ENCODE data around the gene STXBP1.

STXBP1 gene

DNA sequence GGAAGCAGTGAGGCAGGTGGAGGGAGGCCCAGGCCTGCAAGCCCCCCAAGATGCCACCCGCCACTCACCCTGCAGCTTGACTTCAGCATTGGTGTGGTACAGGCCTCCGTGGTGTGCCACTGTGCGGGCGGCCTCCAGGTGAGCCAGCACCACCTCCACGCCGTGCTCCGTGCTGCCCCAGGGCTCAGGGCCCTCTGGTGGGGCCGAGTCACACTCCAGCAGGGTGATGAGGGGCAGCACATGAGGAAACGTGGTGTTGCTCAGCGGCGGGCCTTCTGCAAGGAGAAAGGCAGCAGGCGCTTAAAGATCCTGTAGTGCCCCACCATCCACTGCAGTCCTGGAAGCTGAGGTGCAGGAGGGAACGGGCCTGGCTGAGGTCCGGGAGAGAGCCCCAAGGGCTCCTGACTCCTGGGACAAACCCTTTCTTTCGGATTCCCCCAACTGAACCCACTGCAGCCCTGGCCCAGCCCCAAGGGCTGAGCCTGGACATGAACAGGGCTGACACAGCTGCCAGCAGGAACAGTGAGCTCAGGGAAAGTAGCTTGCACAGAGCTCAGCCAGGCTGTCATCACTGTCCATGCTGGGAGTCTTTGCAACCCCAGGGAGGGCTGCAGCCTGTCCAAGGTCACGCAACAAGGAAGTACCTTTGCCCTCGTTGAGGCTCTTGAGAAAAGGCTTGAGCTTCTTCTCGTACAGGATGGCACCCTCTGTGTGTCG, 127.7 kb downstream of the STXBP1 start:
- Histone ChIP-seq H3K4me1 (ENCODE audit: control insufficient read depth, insufficient read depth, low read length) (no peaks in the 10 kb centered on the region), H3K9me3 (ENCODE audit: control insufficient read depth, insufficient read depth, low read depth, low read length) (no peaks in the 10 kb centered on the region), H3K27ac (ENCODE audit: extremely low read depth, low read depth, low read length) (no peak overlapping the region), H3K4me3 (ENCODE audit: low read depth, low read length) (no peak overlapping the region), H3K36me3 (ENCODE audit: control insufficient read depth in 2 of 2, insufficient read depth in 1 of 2, low read length in 2 of 2) (no peaks in the 10 kb centered on the region)
- ChIA-PET CTCF (interaction anchor here (0.6 to 2.4 kb wide), 13 partner anchors 24 to 184 kb away, joined by 3 to 8 read pairs (median 4); partner anchors contain the start of genes CDK9, PTRH1 and TTC16), POLR2A (interaction anchor here (0.9 to 1.2 kb wide), 5 partner anchors 11 to 61 kb away, joined by 3 to 4 read pairs (median 3); no protein-coding TSS in a partner anchor)
- TF ChIP-seq ZNF596 (tag by site-specific recombination; IDR thresholded peaks at IDR 0.05) (no peak), ZNF121 (tag by site-specific recombination; IDR thresholded peaks at IDR 0.05) (no peak), HOXC10 (CRISPR knock-in tag; IDR thresholded peaks at IDR 0.05) (no peak), ZNF133 (tag by site-specific recombination; IDR thresholded peaks at IDR 0.05) (no peak), ZNF654 (tag by site-specific recombination; IDR thresholded peaks at IDR 0.05; ENCODE audit: low read depth) (no peak), ZNF416 (tag by site-specific recombination; IDR thresholded peaks at IDR 0.05) (no peak), ZNF132 (tag by site-specific recombination; IDR thresholded peaks at IDR 0.05; ENCODE audit: borderline replicate concordance) (no peak), SP2 (tag by site-specific recombination; IDR thresholded peaks at IDR 0.05) (no peak), ZNF169 (tag by site-specific recombination; IDR thresholded peaks at IDR 0.05) (no peak), ZNF292 (tag by site-specific recombination; IDR thresholded peaks at IDR 0.05; ENCODE audit: borderline replicate concordance, low read depth) (no peak), TCF7L2 (IDR thresholded peaks at IDR 0.05; ENCODE audit: borderline replicate concordance, low read depth, low read length) (no peak), ZNF266 (tag by site-specific recombination; IDR thresholded peaks at IDR 0.05; ENCODE audit: low read depth) (no peak), ZNF510 (tag by site-specific recombination; IDR thresholded peaks at IDR 0.05; ENCODE audit: insufficient replicate concordance) (no peak), ZNF785 (tag by site-specific recombination; IDR thresholded peaks at IDR 0.05) (no peak), ZNF426 (tag by site-specific recombination; IDR thresholded peaks at IDR 0.05) (no peak)
- TF ChIP-seq, protein P1, sequence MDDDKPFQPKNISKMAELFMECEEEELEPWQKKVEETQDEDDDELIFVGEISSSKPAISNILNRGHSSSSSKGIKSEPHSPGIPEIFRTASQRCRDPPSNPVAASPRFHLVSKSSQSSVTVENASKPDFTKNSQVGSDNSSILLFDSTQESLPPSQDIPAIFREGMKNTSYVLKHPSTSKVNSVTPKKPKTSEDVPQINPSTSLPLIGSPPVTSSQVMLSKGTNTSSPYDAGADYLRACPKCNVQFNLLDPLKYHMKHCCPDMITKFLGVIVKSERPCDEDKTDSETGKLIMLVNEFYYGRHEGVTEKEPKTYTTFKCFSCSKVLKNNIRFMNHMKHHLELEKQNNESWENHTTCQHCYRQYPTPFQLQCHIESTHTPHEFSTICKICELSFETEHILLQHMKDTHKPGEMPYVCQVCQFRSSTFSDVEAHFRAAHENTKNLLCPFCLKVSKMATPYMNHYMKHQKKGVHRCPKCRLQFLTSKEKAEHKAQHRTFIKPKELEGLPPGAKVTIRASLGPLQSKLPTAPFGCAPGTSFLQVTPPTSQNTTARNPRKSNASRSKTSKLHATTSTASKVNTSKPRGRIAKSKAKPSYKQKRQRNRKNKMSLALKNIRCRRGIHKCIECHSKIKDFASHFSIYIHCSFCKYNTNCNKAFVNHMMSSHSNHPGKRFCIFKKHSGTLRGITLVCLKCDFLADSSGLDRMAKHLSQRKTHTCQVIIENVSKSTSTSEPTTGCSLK (tag by site-specific recombination; IDR thresholded peaks at IDR 0.05), result no peak
- TF ChIP-seq, protein P2, sequence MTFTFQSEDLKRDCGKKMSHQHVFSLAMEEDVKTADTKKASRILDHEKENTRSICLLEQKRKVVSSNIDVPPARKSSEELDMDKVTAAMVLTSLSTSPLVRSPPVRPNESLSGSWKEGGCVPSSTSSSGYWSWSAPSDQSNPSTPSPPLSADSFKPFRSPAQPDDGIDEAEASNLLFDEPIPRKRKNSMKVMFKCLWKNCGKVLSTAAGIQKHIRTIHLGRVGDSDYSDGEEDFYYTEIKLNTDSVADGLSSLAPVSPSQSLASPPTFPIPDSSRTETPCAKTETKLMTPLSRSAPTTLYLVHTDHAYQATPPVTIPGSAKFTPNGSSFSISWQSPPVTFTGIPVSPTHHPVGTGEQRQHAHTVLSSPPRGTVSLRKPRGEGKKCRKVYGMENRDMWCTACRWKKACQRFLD (tag by site-specific recombination; IDR thresholded peaks at IDR 0.05), result no peak
- TF ChIP-seq, protein P3, sequence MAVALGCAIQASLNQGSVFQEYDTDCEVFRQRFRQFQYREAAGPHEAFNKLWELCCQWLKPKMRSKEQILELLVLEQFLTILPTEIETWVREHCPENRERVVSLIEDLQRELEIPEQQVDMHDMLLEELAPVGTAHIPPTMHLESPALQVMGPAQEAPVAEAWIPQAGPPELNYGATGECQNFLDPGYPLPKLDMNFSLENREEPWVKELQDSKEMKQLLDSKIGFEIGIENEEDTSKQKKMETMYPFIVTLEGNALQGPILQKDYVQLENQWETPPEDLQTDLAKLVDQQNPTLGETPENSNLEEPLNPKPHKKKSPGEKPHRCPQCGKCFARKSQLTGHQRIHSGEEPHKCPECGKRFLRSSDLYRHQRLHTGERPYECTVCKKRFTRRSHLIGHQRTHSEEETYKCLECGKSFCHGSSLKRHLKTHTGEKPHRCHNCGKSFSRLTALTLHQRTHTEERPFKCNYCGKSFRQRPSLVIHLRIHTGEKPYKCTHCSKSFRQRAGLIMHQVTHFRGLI (tag by site-specific recombination; IDR thresholded peaks at IDR 0.05), result no peak
- TF ChIP-seq, protein P4, sequence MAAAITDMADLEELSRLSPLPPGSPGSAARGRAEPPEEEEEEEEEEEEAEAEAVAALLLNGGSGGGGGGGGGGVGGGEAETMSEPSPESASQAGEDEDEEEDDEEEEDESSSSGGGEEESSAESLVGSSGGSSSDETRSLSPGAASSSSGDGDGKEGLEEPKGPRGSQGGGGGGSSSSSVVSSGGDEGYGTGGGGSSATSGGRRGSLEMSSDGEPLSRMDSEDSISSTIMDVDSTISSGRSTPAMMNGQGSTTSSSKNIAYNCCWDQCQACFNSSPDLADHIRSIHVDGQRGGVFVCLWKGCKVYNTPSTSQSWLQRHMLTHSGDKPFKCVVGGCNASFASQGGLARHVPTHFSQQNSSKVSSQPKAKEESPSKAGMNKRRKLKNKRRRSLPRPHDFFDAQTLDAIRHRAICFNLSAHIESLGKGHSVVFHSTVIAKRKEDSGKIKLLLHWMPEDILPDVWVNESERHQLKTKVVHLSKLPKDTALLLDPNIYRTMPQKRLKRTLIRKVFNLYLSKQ (tag by site-specific recombination; IDR thresholded peaks at IDR 0.05; ENCODE audit: borderline replicate concordance), result no peak
- TF ChIP-seq, protein P5, sequence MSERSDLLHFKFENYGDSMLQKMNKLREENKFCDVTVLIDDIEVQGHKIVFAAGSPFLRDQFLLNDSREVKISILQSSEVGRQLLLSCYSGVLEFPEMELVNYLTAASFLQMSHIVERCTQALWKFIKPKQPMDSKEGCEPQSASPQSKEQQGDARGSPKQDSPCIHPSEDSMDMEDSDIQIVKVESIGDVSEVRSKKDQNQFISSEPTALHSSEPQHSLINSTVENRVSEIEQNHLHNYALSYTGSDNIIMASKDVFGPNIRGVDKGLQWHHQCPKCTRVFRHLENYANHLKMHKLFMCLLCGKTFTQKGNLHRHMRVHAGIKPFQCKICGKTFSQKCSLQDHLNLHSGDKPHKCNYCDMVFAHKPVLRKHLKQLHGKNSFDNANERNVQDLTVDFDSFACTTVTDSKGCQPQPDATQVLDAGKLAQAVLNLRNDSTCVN (tag by site-specific recombination; optimal IDR thresholded peaks at IDR 0.05), result no peak

All from HEK293 (cell line).